HG03460 (cell line): ENCODE data around the gene ARHGAP29.

Experiments used
- ATAC-seq: cut with Tn5 transposase; IDR thresholded peaks from one replicate; pipeline ENCODE4 v1.9.1; 2021; ENCODE audit not compliant: unreplicated experiment

The ARHGAP29 gene

GRCh38 chr1:94236013-94236491, 1.3 kb downstream of the ARHGAP29 start:
- ATAC-seq, result no peak

- no peak for ATAC-seq
Measured at GRCh38 chr1:94235189-94236012, 2.0 kb downstream of the ARHGAP29 start.

GRCh38 chr1:94234615-94235014, 2.8 kb downstream of the ARHGAP29 start:
- no peak for ATAC-seq

DNA sequence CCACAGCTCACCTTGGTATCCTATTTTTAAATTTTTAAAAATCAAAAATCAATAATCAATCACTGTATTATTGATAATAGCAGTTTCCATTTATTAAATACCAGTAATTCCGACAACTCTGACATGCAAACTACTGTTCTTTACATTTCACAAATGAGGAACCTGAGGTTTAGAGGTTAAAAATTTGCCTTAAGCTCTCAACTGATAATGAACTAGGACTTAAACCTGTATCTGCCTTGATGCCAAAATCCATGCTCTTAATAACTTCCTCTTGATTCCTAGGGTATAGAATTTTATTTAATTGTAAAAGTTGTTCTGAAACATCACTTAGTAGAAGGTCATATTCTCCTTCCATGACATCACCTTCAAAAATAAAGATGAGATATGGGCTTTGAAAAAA, 5.6 kb downstream of the ARHGAP29 start:
- ATAC-seq, result no peak

DNA sequence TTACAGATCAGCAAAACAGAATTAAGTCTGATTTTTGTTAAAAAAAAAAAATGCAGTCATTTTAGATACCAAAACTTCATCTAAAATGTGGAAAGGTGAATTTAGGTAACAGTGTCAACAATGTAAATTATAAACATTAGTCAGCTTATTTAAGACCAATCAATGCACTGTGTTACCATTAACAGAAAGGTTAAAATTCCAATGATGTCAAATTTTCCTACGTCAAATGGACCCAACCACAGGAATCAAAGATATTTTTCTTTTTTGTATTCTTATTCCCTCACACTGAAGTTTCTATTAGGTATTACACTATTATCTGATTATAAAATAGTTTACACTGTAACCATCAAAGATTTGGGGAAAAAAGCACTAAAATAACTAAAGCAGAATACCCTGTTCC, 6.5 kb downstream of the ARHGAP29 start:
- no peak for ATAC-seq

DNA sequence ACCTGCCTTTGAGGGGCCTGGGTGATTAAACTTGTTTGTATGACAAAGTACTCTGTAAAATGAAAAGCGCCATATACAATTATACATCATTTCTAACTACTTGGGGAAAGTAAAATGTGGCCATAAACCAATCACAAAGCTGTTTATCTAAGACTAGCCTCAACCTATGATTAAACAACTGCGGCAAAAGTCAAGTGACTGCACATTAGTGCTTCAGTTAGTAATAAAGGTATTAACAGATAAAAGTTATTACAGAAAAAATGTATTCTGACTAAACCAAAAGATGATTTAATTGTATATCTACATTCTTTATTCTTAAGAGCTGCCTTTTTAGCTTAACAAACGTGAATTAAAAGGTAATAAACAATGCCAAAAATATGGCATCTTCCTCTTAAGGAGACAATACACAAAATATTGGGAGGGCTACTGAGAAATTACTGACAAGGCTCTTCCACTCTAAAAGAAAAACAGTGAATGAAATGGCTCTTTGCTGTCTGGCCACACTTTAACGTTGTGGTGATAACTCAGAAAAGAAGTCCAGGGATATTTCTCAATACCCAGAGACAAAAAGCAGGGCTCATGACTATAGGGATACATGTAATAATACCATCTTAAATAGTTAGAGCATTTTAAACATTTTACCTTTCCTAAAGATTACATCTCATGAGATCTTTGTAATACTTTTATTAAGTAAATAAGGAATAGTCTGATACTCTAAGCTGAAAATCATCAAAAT, 8.6 kb downstream of the ARHGAP29 start:
- no peak for ATAC-seq

DNA sequence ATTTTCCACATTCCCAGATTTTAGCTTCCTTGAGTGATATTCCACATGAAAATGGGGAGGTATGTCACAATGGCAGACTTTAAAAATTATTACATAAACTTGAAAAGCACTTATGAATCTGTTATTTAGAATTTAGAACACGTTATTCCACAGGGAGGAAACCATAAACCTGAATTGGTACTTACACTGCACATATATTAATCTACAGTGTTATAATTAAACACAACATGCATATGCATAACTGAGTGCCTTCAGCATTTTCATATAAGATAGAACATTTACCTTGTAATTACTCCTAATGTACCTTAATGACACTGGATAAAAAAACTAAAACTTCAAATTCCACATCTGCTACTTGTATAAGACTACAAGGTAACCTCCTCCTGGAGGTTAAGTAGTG, 9.8 kb downstream of the ARHGAP29 start:
- ATAC-seq, result no peak

- no peak for ATAC-seq
Measured at GRCh38 chr1:94225845-94226244, 11.5 kb downstream of the ARHGAP29 start.

- no peak for ATAC-seq
Measured at GRCh38 chr1:94218332-94218731, 19.1 kb downstream of the ARHGAP29 start.

DNA sequence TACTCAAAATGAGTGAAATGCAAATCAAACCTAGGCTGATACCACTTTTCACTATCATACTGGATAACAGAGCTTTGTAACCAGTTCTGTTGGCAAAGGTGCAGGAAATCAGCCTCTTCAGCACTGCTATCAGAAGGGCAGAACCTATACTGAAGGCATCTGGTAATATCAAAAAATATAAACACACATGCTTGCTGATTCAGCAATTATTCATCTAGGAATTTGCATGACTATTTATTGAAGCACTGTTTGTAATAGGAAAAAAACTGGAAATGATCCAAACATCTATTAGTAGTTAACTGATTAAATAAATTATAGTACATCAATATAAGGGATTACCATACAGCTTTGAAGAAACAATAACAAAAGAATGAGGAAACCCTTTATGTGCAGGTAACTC, 21.4 kb downstream of the ARHGAP29 start:
- ATAC-seq, result no peak

- ATAC-seq, result no peak
Measured at GRCh38 chr1:94209982-94210381, 27.4 kb downstream of the ARHGAP29 start.

- no peak for ATAC-seq
Measured at GRCh38 chr1:94209425-94209824, 28.0 kb downstream of the ARHGAP29 start.

GRCh38 chr1:94207695-94208094, 29.7 kb downstream of the ARHGAP29 start:
- no peak for ATAC-seq

DNA sequence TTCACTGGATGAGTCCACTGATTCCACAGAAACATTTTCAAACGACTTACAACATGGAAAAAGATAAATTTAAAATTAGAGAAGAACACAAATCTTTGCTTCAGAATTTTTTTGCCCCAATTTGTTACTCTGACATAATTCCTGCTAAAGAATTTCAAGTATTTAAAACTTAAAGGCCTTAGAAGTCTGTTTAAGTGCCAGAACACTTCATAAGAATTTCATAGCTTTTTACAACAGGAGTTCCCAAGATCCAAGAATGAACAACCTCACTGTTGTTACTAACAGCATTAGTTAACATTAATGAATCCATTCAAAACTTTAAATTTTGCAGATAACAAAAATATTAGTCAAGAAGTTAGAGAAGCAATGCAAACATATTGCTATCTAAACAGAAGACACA, 31.7 kb downstream of the ARHGAP29 start:
- ATAC-seq, result no peak

DNA sequence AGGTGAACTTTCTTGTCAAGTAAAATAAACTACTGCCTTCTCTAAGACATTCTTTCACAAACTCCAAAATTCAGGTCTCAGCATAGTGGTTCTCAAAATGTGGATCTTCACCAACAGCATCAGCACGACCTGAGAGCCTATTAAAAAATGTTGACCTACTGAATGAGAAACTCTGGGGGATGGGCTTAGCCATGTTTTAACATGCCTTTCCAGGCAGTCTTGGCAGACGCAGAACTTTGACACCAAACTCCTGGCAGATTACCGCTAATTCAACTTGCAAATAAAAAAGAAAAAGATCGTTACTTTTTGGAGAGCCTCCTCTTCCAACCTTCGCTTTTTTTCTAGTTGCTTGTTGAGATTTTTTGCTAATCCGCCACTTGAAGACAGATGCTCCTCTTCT, 35.1 kb downstream of the ARHGAP29 start:
- no peak for ATAC-seq

DNA sequence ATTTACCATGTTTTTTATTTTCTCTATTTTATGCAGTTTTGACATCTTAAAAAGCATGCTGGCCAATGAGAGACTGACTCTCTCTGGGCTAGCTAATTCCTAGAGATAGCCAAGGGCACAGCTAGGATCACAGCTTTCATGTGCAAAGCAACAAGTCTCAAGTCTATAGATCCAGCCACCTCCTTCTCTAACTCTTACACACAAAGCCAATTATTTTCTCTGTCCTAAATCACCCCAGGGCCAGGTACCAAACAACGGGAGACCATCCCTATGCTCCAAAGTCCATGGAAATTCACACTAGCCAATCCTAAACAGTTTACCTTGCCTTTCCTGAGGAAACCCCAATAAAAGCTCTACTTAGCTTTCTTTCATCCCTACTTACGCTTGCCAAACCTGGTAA, 38.0 kb downstream of the ARHGAP29 start:
- ATAC-seq, result no peak

- no peak for ATAC-seq
Measured at GRCh38 chr1:94194079-94194865, 43.1 kb downstream of the ARHGAP29 start.

DNA sequence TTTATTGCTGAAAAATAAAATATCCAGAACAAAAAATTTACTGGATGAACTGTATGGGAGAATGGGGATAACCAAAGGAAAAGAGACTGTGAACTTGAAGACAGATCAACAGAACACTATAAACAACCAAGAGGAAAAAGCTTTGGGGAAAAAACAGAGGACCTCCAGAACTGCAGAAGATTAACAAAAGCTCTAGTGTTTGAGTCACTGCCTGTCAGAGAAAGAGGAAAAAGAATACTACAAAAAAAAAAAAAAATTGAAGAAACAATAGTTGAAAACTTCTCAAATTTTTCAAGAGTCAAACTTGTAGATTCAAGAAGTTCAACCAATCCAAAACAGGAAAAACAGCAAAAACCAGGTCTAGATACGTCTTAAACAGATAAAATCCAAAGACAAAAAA, 44.3 kb downstream of the ARHGAP29 start:
- ATAC-seq, result no peak

DNA sequence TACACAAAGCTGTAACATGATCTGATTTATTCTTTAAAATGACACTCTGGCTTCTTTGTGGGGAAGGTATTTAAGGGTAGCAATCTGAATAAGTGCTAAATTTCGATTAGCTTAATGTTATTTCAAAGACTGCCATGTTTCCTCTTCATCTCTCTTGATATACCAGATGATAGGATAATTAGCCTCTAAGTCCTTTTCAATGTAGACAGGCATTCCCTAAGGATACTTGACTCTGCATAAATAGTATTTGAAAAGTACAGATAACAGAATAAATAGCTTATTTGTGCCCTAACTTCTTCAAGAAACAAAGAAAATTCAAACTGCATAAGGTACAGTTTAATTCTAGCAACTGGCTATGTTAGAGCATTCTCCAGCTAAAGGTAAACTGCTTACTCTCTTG, 46.2 kb downstream of the ARHGAP29 start:
- no peak for ATAC-seq

DNA sequence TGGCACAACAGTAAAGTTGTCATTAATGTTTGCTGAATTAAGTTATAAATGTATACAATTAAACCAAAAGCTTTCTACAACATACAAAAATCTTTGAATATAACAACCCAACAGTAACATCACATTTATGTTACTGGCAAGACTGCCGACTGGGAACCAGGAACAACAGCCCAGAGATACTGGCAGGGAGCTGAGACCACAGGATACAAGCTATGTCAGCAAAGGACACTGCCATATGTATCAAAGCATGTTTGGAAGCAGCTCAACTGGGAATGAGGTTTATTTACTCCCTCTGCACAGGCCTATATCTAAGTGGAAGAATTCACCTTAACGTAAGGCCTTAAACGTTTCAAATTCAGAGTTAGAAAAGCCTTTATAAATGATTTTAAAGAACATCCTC, 50.4 kb downstream of the ARHGAP29 start:
- no peak for ATAC-seq

GRCh38 chr1:94183197-94183815, 54.1 kb downstream of the ARHGAP29 start:
- no peak for ATAC-seq
